HG03439 (cell line): ENCODE data around the gene SFSWAP.
"Not testable (repeated sequence)": the region's sequence is repeated elsewhere in the genome, so short reads cannot be mapped to it uniquely, and the experiment has no call there.

Experiments
- ATAC-seq: cut with Tn5 transposase; IDR thresholded peaks from one replicate; pipeline ENCODE4 v1.9.1; 2021; ENCODE audit warnings: mild to moderate bottlenecking, moderate library complexity; ENCODE audit not compliant: unreplicated experiment

The SFSWAP gene

GRCh38 chr12:131701705-131702572 is 9.0 kb upstream of the SFSWAP start:
- ATAC-seq = no peak

- ATAC-seq = no peak
These were observed 8.4 kb upstream of the SFSWAP start for GRCh38 chr12:131702573-131702877.

GRCh38 chr12:131703161-131703560 is 7.7 kb upstream of the SFSWAP start:
- ATAC-seq = no peak

- ATAC-seq = no peak
These were observed 6.4 kb upstream of the SFSWAP start for GRCh38 chr12:131704509-131704908.

GRCh38 chr12:131706709-131707108 is 4.2 kb upstream of the SFSWAP start:
- not testable (repeated sequence) for ATAC-seq

GRCh38 chr12:131709226-131709625 is 1.7 kb upstream of the SFSWAP start:
- no peak for ATAC-seq

- no peak for ATAC-seq
These were observed 788 bp downstream of the SFSWAP start for GRCh38 chr12:131711551-131712205.

GRCh38 chr12:131713349-131713748 is 2.5 kb downstream of the SFSWAP start:
- ATAC-seq = no peak

GRCh38 chr12:131714759-131715158 is 3.9 kb downstream of the SFSWAP start:
- ATAC-seq = no peak

- no peak for ATAC-seq
These were observed 5.4 kb downstream of the SFSWAP start for GRCh38 chr12:131716282-131716681.

GRCh38 chr12:131720241-131720640 is 9.4 kb downstream of the SFSWAP start:
- ATAC-seq = no peak

GRCh38 chr12:131720921-131721320 is 10.0 kb downstream of the SFSWAP start:
- no peak for ATAC-seq

GRCh38 chr12:131721548-131721947 is 10.7 kb downstream of the SFSWAP start:
- no peak for ATAC-seq

GRCh38 chr12:131723532-131723931 is 12.6 kb downstream of the SFSWAP start:
- no peak for ATAC-seq

- ATAC-seq = no peak
These were observed 13.6 kb downstream of the SFSWAP start for GRCh38 chr12:131724534-131724933.

GRCh38 chr12:131725503-131725902 is 14.6 kb downstream of the SFSWAP start:
- no peak for ATAC-seq

GRCh38 chr12:131728720-131729119 is 17.8 kb downstream of the SFSWAP start:
- no peak for ATAC-seq

- ATAC-seq = no peak
These were observed 18.5 kb downstream of the SFSWAP start for GRCh38 chr12:131729254-131729955.

GRCh38 chr12:131732996-131733615 is 22.2 kb downstream of the SFSWAP start:
- ATAC-seq = no peak

GRCh38 chr12:131733874-131734273 is 23.0 kb downstream of the SFSWAP start:
- ATAC-seq = no peak
